Effector memory CD4-positive, alpha-beta T cell (primary cell): ENCODE measurements around the gene TTLL11.
"Not testable (repeated sequence)": the region's sequence is repeated elsewhere in the genome, so short reads cannot be mapped to it uniquely, and the experiment has no call there.

Experiments used
- DNase-seq, 3 donors: peaks; one replicate each; pipeline ENCODE4 v3.0.0-alpha.2; 2020
- H3K27ac ChIP-seq: 2 replicates; pipeline ENCODE4 v1.7.0; 2013; ENCODE audit warnings: mild to moderate bottlenecking, low read length, moderate library complexity; ENCODE audit not compliant: insufficient read depth, poor library complexity, severe bottlenecking
- H3K27me3 ChIP-seq: replicated peaks from 2 replicates; pipeline ENCODE4 v1.7.0; 2013; ENCODE audit warnings: mild to moderate bottlenecking, low read length; ENCODE audit not compliant: insufficient read depth, control insufficient read depth, poor library complexity, severe bottlenecking
- H3K36me3 ChIP-seq: 2 replicates; pipeline ENCODE4 v1.7.0; 2013; ENCODE audit warnings: mild to moderate bottlenecking, low read length, moderate library complexity; ENCODE audit not compliant: control insufficient read depth, insufficient read depth
- H3K4me1 ChIP-seq: 2 replicates; pipeline ENCODE4 v1.7.0; 2013; ENCODE audit warnings: low read length, mild to moderate bottlenecking; ENCODE audit not compliant: control insufficient read depth, insufficient read depth, poor library complexity, severe bottlenecking
- H3K4me3 ChIP-seq: 2 replicates; pipeline ENCODE4 v1.7.0; 2013; ENCODE audit warnings: low read length, low read depth, mild to moderate bottlenecking; ENCODE audit not compliant: insufficient read depth, poor library complexity, severe bottlenecking
- H3K9me3 ChIP-seq: 2 replicates; pipeline ENCODE4 v1.7.0; 2013; ENCODE audit warnings: mild to moderate bottlenecking, low read length, moderate library complexity; ENCODE audit not compliant: control insufficient read depth

TTLL11 gene

GRCh38 chr9:122078557-122078956 is 14.6 kb downstream of the TTLL11 start:
- Histone ChIP-seq H3K9me3 (no peaks in the 10 kb centered on the region), H3K27me3 (no peaks in the 10 kb centered on the region), H3K4me1 (no peaks in the 10 kb centered on the region), H3K36me3 (no peaks in the 10 kb centered on the region), H3K4me3 (no peak overlapping the region), H3K27ac (no peak overlapping the region)
- no peak for DNase-seq

- DNase-seq, result no peak
- H3K27ac ChIP-seq, result no peak overlapping the region
- no peaks in the 10 kb centered on the region for H3K9me3 ChIP-seq
- H3K4me3 ChIP-seq, result no peak overlapping the region
- no peaks in the 10 kb centered on the region for H3K27me3 ChIP-seq
- H3K4me1 ChIP-seq, result no peaks in the 10 kb centered on the region
- no peaks in the 10 kb centered on the region for H3K36me3 ChIP-seq
Observed at GRCh38 chr9:122076773-122077172, 16.3 kb downstream of the TTLL11 start.

GRCh38 chr9:122076117-122076516 is 17.0 kb downstream of the TTLL11 start:
- Histone ChIP-seq H3K27ac (no peak overlapping the region), H3K36me3 (no peaks in the 10 kb centered on the region), H3K4me1 (no peaks in the 10 kb centered on the region), H3K27me3 (no peaks in the 10 kb centered on the region), H3K4me3 (no peak overlapping the region), H3K9me3 (no peaks in the 10 kb centered on the region)
- DNase-seq, result no peak

- H3K4me3 ChIP-seq, result no peak overlapping the region
- no peaks in the 10 kb centered on the region for H3K9me3 ChIP-seq
- DNase-seq, result no peak
- no peaks in the 10 kb centered on the region for H3K27me3 ChIP-seq
- no peaks in the 10 kb centered on the region for H3K4me1 ChIP-seq
- H3K27ac ChIP-seq, result no peak overlapping the region
- H3K36me3 ChIP-seq, result no peaks in the 10 kb centered on the region
Observed at GRCh38 chr9:122075135-122076030, 17.7 kb downstream of the TTLL11 start.

GRCh38 chr9:122071715-122072114 is 21.4 kb downstream of the TTLL11 start:
- Histone ChIP-seq H3K4me3 (no peak overlapping the region), H3K27me3 (no peaks in the 10 kb centered on the region), H3K9me3 (no peaks in the 10 kb centered on the region), H3K4me1 (no peaks in the 10 kb centered on the region), H3K27ac (no peak overlapping the region), H3K36me3 (no peaks in the 10 kb centered on the region)
- DNase-seq, result no peak

- no peak overlapping the region for H3K4me3 ChIP-seq
- no peaks in the 10 kb centered on the region for H3K9me3 ChIP-seq
- H3K36me3 ChIP-seq, result no peaks in the 10 kb centered on the region
- H3K27ac ChIP-seq, result no peak overlapping the region
- no peaks in the 10 kb centered on the region for H3K4me1 ChIP-seq
- H3K27me3 ChIP-seq, result no peaks in the 10 kb centered on the region
- no peak for DNase-seq
Observed at GRCh38 chr9:122070728-122071515, 22.2 kb downstream of the TTLL11 start.

- not testable (repeated sequence) for H3K27me3 ChIP-seq, DNase-seq
Observed at GRCh38 chr9:122066680-122067079, 26.4 kb downstream of the TTLL11 start.

GRCh38 chr9:122065923-122066629 is 27.0 kb downstream of the TTLL11 start:
- no peaks in the 10 kb centered on the region for H3K4me1 ChIP-seq
- H3K27ac ChIP-seq, result no peak overlapping the region
- no peaks in the 10 kb centered on the region for H3K27me3 ChIP-seq
- H3K36me3 ChIP-seq, result no peaks in the 10 kb centered on the region
- no peaks in the 10 kb centered on the region for H3K9me3 ChIP-seq
- H3K4me3 ChIP-seq, result no peak overlapping the region
- DNase-seq, result no peak

More at GRCh38 chr9:122066680-122067079, 26.4 kb downstream of the TTLL11 start:
- H3K27ac ChIP-seq, H3K36me3 ChIP-seq, H3K4me1 ChIP-seq, H3K9me3 ChIP-seq, H3K4me3 ChIP-seq: not testable (repeated sequence)

GRCh38 chr9:122060481-122060880 is 32.6 kb downstream of the TTLL11 start:
- H3K36me3 ChIP-seq, result no peaks in the 10 kb centered on the region
- H3K9me3 ChIP-seq, result no peaks in the 10 kb centered on the region
- no peak for DNase-seq
- no peak overlapping the region for H3K4me3 ChIP-seq
- H3K4me1 ChIP-seq, result no peaks in the 10 kb centered on the region
- H3K27me3 ChIP-seq, result no peaks in the 10 kb centered on the region
- H3K27ac ChIP-seq, result no peak overlapping the region
